GM12891 (cell line): Measurements from ENCODE around the gene MESP2.

Experiments used
- PAX5 ChIP-seq: IDR thresholded peaks from 2 replicates; pipeline ENCODE4 v1.6.1; 2011; ENCODE audit warnings: low read length, moderate library complexity, mild to moderate bottlenecking; ENCODE audit not compliant: insufficient read depth, severe bottlenecking
- POLR2A ChIP-seq: IDR thresholded peaks from 2 replicates; pipeline ENCODE4 v1.6.1; 2011; ENCODE audit warnings: low read depth, low read length, control low read depth
- POLR2AphosphoS5 ChIP-seq: IDR thresholded peaks from 2 replicates; pipeline ENCODE4 v1.6.1; 2011; ENCODE audit warnings: low read depth, low read length, control low read depth
- POU2F2 ChIP-seq: IDR thresholded peaks from 2 replicates; pipeline ENCODE4 v1.6.1; 2011; ENCODE audit warnings: low read depth, mild to moderate bottlenecking, control low read depth, low read length, moderate library complexity
- SPI1 ChIP-seq: IDR thresholded peaks from 2 replicates; pipeline ENCODE4 v1.6.1; 2011; ENCODE audit warnings: low read depth, low read length, control low read depth
- TAF1 ChIP-seq: IDR thresholded peaks from 2 replicates; pipeline ENCODE4 v1.6.1; 2011; ENCODE audit warnings: low read depth, low read length, control low read depth

- no peak for TF ChIP-seq POLR2AphosphoS5
- TF ChIP-seq POLR2A: no peak
- TF ChIP-seq PAX5: no peak
- no peak for TF ChIP-seq SPI1
- TF ChIP-seq TAF1: no peak
- no peak for TF ChIP-seq POU2F2
Observed at GRCh38 chr15:89815769-89816168, 39.6 kb downstream of the MESP2 start.
